Loucy (cell line): ENCODE results near the gene GAPT.

ENCODE experiments used
- H2AFZ ChIP-seq: fragments of 200-600 bp; sonication (generic); 2 replicates; pipeline ENCODE4 v1.6.0; 2016; ENCODE audit warnings: antibody characterized with exemption, mild to moderate bottlenecking, low read length, moderate library complexity
- H3F3A ChIP-seq: fragments of 200-600 bp; 2 replicates; pipeline ENCODE4 v1.6.0; 2016; ENCODE audit warnings: antibody characterized with exemption, low read depth, mild to moderate bottlenecking
- H3K27me3 ChIP-seq: fragments of 200-600 bp; sonication (generic); 2 replicates; pipeline ENCODE4 v1.6.1; 2014; ENCODE audit warnings: low read length, mild to moderate bottlenecking; ENCODE audit not compliant: insufficient read depth, poor library complexity, severe bottlenecking
- H3K36me3 ChIP-seq: fragments of 200-600 bp; sonication (generic); 2 replicates; pipeline ENCODE4 v1.6.1; 2016; ENCODE audit warnings: low read length; ENCODE audit not compliant: insufficient read depth
- H3K4me1 ChIP-seq: fragments of 200-600 bp; sonication (generic); 2 replicates; pipeline ENCODE4 v1.5.1; 2014; ENCODE audit warnings: low read length, mild to moderate bottlenecking; ENCODE audit not compliant: insufficient read depth, poor library complexity, severe bottlenecking
- H3K4me2 ChIP-seq: fragments of 200-600 bp; sonication (generic); 2 replicates; pipeline ENCODE4 v1.6.0; 2014; ENCODE audit warnings: antibody characterized with exemption, low read length, low read depth, mild to moderate bottlenecking; ENCODE audit not compliant: poor library complexity, severe bottlenecking
- H3K4me3 ChIP-seq: fragments of 200-600 bp; sonication (generic); 2 replicates; pipeline ENCODE4 v1.5.1; 2014; ENCODE audit warnings: low read length, mild to moderate bottlenecking, mixed read lengths; ENCODE audit not compliant: poor library complexity, severe bottlenecking
- H3K79me2 ChIP-seq: fragments of 200-600 bp; sonication (generic); 2 replicates; pipeline ENCODE4 v1.6.1; 2014; ENCODE audit warnings: low read length; ENCODE audit not compliant: insufficient read depth
- H3K9ac ChIP-seq: fragments of 200-600 bp; sonication (generic); 2 replicates; pipeline ENCODE4 v1.6.0; 2014; ENCODE audit warnings: mild to moderate bottlenecking, low read depth, low read length, moderate library complexity; ENCODE audit not compliant: poor library complexity, severe bottlenecking
- H3K9me2 ChIP-seq: fragments of 200-600 bp; sonication (generic); replicated peaks from 2 replicates; pipeline ENCODE4 v1.6.1; 2016; ENCODE audit warnings: low read depth, low read length, mixed read lengths
- H3K9me3 ChIP-seq: fragments of 200-600 bp; sonication (generic); 2 replicates; pipeline ENCODE4 v1.6.1; 2014; ENCODE audit warnings: mild to moderate bottlenecking, antibody characterized with exemption, low read length, low read depth; ENCODE audit not compliant: insufficient read depth
- H4K20me1 ChIP-seq: fragments of 200-600 bp; sonication (generic); 2 replicates; pipeline ENCODE4 v1.6.0; 2014; ENCODE audit warnings: antibody characterized with exemption, low read length, mild to moderate bottlenecking; ENCODE audit not compliant: insufficient read depth, poor library complexity, severe bottlenecking
- CTCF ChIP-seq: fragments of 200-600 bp; sonication (generic); conservative IDR thresholded peaks from 2 replicates; pipeline ENCODE4 v1.5.1; 2014; ENCODE audit warnings: mild to moderate bottlenecking, antibody characterized with exemption, low read length
- EZH2phosphoT487 ChIP-seq: fragments of 200-600 bp; IDR thresholded peaks from 2 replicates; pipeline ENCODE4 v1.6.1; 2018; ENCODE audit warnings: antibody characterized with exemption, mild to moderate bottlenecking, moderate library complexity, borderline replicate concordance

GAPT gene

GRCh38 chr5:58505971-58506640 lies 14.9 kb downstream of the GAPT start:
- no peaks in the 10 kb centered on the region for H3K79me2 ChIP-seq
- no peak overlapping the region for H3K9ac ChIP-seq
- peaks cover 6% of the 10 kb centered on the region for H3K4me1 ChIP-seq
- H2AFZ ChIP-seq = no peak overlapping the region
- H4K20me1 ChIP-seq = no peaks in the 10 kb centered on the region
- peak overlapping the region; percentile 5 for H3K4me2 ChIP-seq
- H3K9me2 ChIP-seq = no peaks in the 10 kb centered on the region
- H3K4me3 ChIP-seq = no peak overlapping the region
- H3K27me3 ChIP-seq = no peaks in the 10 kb centered on the region
- no peaks in the 10 kb centered on the region for H3F3A ChIP-seq
- no peaks in the 10 kb centered on the region for H3K36me3 ChIP-seq
- H3K9me3 ChIP-seq = no peaks in the 10 kb centered on the region
- TF ChIP-seq EZH2phosphoT487 (no peak), CTCF (no peak)

- H3K4me1 ChIP-seq = peaks cover 6% of the 10 kb centered on the region
- no peak overlapping the region for H2AFZ ChIP-seq
- H4K20me1 ChIP-seq = no peaks in the 10 kb centered on the region
- no peaks in the 10 kb centered on the region for H3K9me3 ChIP-seq
- no peak overlapping the region for H3K4me3 ChIP-seq
- no peak overlapping the region for H3K4me2 ChIP-seq
- no peaks in the 10 kb centered on the region for H3K9me2 ChIP-seq
- H3K27me3 ChIP-seq = no peaks in the 10 kb centered on the region
- H3K9ac ChIP-seq = no peak overlapping the region
- no peaks in the 10 kb centered on the region for H3F3A ChIP-seq
- no peaks in the 10 kb centered on the region for H3K79me2 ChIP-seq
- no peak for TF ChIP-seq CTCF
- TF ChIP-seq EZH2phosphoT487 = no peak
- H3K36me3 ChIP-seq = no peaks in the 10 kb centered on the region
Measured at GRCh38 chr5:58507715-58508114, 16.5 kb downstream of the GAPT start.

GRCh38 chr5:58517198-58517597 lies 26.0 kb downstream of the GAPT start:
- Histone ChIP-seq H3K27me3 (no peaks in the 10 kb centered on the region), H3K36me3 (no peaks in the 10 kb centered on the region), H3K4me3 (no peak overlapping the region), H3K4me2 (no peak overlapping the region), H2AFZ (no peak overlapping the region), H3K79me2 (no peaks in the 10 kb centered on the region), H3K9me2 (no peaks in the 10 kb centered on the region), H3K9ac (no peak overlapping the region), H3K4me1 (no peaks in the 10 kb centered on the region), H3K9me3 (peaks cover 8% of the 10 kb centered on the region; the same call in 1 of the 2 replicates), H3F3A (no peaks in the 10 kb centered on the region), H4K20me1 (no peaks in the 10 kb centered on the region)
- TF ChIP-seq EZH2phosphoT487 (no peak), CTCF (no peak)
